Dendritic cell treated with granulocyte-macrophage colony-stimulating factor and Interleukin-4, amounts not matched to agents 40 ng/mL and 50 ng/mL, for 4 days (primary cell): ENCODE measurements around the gene PHC2.

Experiments
- H3K27ac Mint-ChIP-seq: one replicate; pipeline ENCODE4 v1.8.0; 2022; ENCODE audit warnings: mild to moderate bottlenecking, mixed read lengths
- H3K27me3 Mint-ChIP-seq: one replicate; pipeline ENCODE4 v1.8.0; 2022; ENCODE audit warnings: mild to moderate bottlenecking, mixed read lengths
- H3K36me3 Mint-ChIP-seq: one replicate; pipeline ENCODE4 v1.8.0; 2022; ENCODE audit warnings: low read depth, mixed read lengths
- H3K4me1 Mint-ChIP-seq: one replicate; pipeline ENCODE4 v1.8.0; 2022; ENCODE audit warnings: low read depth, mixed read lengths
- H3K4me3 Mint-ChIP-seq: one replicate; pipeline ENCODE4 v1.8.0; 2022; ENCODE audit warnings: mild to moderate bottlenecking, moderate library complexity, mixed read lengths
- H3K9me3 Mint-ChIP-seq: one replicate; pipeline ENCODE4 v1.8.0; 2022; ENCODE audit warnings: mixed read lengths
- intact Hi-C: fragments of 100-400 bp; cut with micrococcal nuclease; formaldehyde crosslinking; loops from one replicate; pipeline ENCODE4 v1.15.0; 2022

PHC2 gene

GRCh38 chr1:33424610-33425009 lies 6.3 kb downstream of the PHC2 start:
- Mint-ChIP-seq H3K4me1 (peaks cover 34% of the 10 kb centered on the region), H3K4me3 (no peak overlapping the region), H3K27me3 (no peaks in the 10 kb centered on the region), H3K9me3 (no peaks in the 10 kb centered on the region), H3K36me3 (peaks cover 6% of the 10 kb centered on the region), H3K27ac (no peak overlapping the region)
- intact Hi-C loops: no loop called here

GRCh38 chr1:33424205-33424604 lies 6.7 kb downstream of the PHC2 start:
- H3K27ac Mint-ChIP-seq: no peak overlapping the region
- H3K27me3 Mint-ChIP-seq: no peaks in the 10 kb centered on the region
- peaks cover 6% of the 10 kb centered on the region for H3K36me3 Mint-ChIP-seq
- H3K9me3 Mint-ChIP-seq: no peaks in the 10 kb centered on the region
- H3K4me3 Mint-ChIP-seq: no peak overlapping the region
- intact Hi-C loops: no loop called here
- H3K4me1 Mint-ChIP-seq: peaks cover 34% of the 10 kb centered on the region

DNA sequence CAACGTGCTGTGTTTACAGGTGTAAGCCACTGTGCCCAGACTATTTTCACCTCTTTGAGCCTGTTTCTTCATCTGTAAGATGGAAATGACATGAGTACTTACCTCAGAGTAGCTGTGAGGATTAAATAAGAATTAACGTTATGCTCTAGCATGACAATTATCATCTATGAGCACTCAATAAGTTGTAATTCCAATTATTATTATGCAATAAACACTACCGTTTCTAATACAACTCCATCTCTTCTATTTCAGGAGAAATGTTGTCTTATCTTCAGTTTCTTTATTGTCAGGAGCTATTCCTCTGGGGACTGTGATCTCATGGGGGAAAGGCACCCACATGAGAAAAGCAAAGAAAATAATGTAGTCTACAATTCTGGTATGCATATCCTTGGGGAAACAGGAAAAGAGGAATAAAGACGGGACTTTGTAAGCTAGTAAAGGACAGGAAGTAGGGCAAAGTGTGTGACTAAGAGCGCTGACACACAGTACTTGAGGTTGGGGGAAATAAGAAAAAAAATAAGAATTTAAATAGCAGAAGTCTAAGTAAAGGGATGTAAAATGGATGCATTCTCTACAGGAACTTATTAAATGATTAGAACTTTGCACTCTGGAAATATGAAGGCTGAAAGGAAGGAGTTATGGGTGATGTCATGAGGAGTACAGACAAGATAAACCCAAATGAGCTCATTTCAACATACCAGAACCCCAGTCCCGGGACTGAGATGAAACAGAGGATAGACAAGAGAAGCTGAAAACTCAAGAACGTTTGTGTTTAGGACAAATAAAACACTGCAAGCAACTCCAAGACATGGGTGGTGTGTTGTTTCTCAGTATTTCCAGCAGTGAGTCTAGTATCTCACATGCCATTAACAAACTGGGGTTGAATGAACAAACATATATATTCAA lies 9.8 kb downstream of the PHC2 start:
- H3K27ac Mint-ChIP-seq: peak overlapping the region; percentile 23
- peaks cover 33% of the 10 kb centered on the region for H3K4me1 Mint-ChIP-seq
- no peak overlapping the region for H3K4me3 Mint-ChIP-seq
- H3K36me3 Mint-ChIP-seq: peaks cover 14% of the 10 kb centered on the region
- intact Hi-C loops: no loop called here
- peaks cover 21% of the 10 kb centered on the region for H3K9me3 Mint-ChIP-seq
- H3K27me3 Mint-ChIP-seq: no peaks in the 10 kb centered on the region

GRCh38 chr1:33418811-33419210 lies 12.1 kb downstream of the PHC2 start:
- no peak overlapping the region for H3K4me3 Mint-ChIP-seq
- no peak overlapping the region for H3K27ac Mint-ChIP-seq
- no peaks in the 10 kb centered on the region for H3K27me3 Mint-ChIP-seq
- peaks cover 38% of the 10 kb centered on the region for H3K9me3 Mint-ChIP-seq
- peaks cover 27% of the 10 kb centered on the region for H3K4me1 Mint-ChIP-seq
- peaks cover 15% of the 10 kb centered on the region for H3K36me3 Mint-ChIP-seq
- intact Hi-C loops: no loop called here

GRCh38 chr1:33414879-33415278 lies 16.0 kb downstream of the PHC2 start:
- H3K9me3 Mint-ChIP-seq: peaks cover 38% of the 10 kb centered on the region
- intact Hi-C loops: no loop called here

GRCh38 chr1:33410091-33410701 lies 20.7 kb downstream of the PHC2 start:
- Mint-ChIP-seq H3K9me3 (peaks cover 16% of the 10 kb centered on the region), H3K27ac (no peak overlapping the region), H3K4me3 (no peak overlapping the region), H3K36me3 (no peaks in the 10 kb centered on the region), H3K4me1 (no peaks in the 10 kb centered on the region), H3K27me3 (no peaks in the 10 kb centered on the region)
- intact Hi-C loops: no loop called here

More at GRCh38 chr1:33414879-33415278, 16.0 kb downstream of the PHC2 start:
- Mint-ChIP-seq H3K27me3 (no peaks in the 10 kb centered on the region), H3K4me3 (no peak overlapping the region), H3K27ac (no peak overlapping the region), H3K4me1 (no peaks in the 10 kb centered on the region), H3K36me3 (peaks cover 15% of the 10 kb centered on the region)

DNA sequence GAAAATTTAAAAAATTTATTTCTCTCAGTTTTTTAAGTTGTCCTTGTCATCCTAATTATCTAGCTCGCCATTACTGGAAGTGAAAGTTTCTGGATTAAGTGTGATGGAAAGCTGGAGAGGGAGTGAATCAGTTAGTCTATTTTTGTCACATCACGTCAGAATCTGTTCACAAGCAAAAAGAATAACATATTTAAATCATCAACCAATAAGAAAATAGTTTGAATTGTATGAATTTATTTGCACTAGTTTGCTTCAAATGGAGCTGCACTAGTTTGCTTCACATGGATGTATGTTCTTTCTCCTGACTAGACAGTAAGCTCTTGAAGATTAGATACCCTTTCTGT lies 22.8 kb downstream of the PHC2 start:
- no peak overlapping the region for H3K4me3 Mint-ChIP-seq
- peaks cover 8% of the 10 kb centered on the region for H3K9me3 Mint-ChIP-seq
- no peaks in the 10 kb centered on the region for H3K27me3 Mint-ChIP-seq
- H3K36me3 Mint-ChIP-seq: no peaks in the 10 kb centered on the region
- no peaks in the 10 kb centered on the region for H3K4me1 Mint-ChIP-seq
- intact Hi-C loops: no loop called here
- H3K27ac Mint-ChIP-seq: no peak overlapping the region

GRCh38 chr1:33407352-33408092 lies 23.4 kb downstream of the PHC2 start:
- no peaks in the 10 kb centered on the region for H3K36me3 Mint-ChIP-seq
- no peaks in the 10 kb centered on the region for H3K27me3 Mint-ChIP-seq
- H3K4me3 Mint-ChIP-seq: no peak overlapping the region
- intact Hi-C loops: no loop called here
- H3K4me1 Mint-ChIP-seq: no peaks in the 10 kb centered on the region
- no peak overlapping the region for H3K27ac Mint-ChIP-seq
- peaks cover 8% of the 10 kb centered on the region for H3K9me3 Mint-ChIP-seq

DNA sequence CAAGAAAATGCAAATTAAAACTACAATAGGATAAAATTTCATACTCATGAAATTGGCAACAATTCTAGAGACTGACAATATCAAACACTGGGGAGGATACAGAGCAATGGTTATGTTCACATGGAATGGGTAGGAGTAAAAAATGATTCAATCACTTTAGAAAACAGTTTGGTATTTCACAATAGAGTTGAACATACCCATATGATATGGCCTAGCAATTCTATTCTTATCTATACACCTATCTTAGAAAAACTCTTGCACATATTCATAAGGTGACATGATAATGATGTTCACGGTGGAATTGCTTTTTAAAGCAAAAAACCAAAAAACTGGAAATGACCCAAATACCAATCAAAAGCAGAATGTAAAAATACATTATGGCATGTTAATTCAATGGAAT lies 28.7 kb downstream of the PHC2 start:
- H3K4me3 Mint-ChIP-seq: no peak overlapping the region
- peaks cover 8% of the 10 kb centered on the region for H3K9me3 Mint-ChIP-seq
- H3K36me3 Mint-ChIP-seq: no peaks in the 10 kb centered on the region
- no peaks in the 10 kb centered on the region for H3K4me1 Mint-ChIP-seq
- no peak overlapping the region for H3K27ac Mint-ChIP-seq
- H3K27me3 Mint-ChIP-seq: no peaks in the 10 kb centered on the region
- intact Hi-C loops: no loop called here

DNA sequence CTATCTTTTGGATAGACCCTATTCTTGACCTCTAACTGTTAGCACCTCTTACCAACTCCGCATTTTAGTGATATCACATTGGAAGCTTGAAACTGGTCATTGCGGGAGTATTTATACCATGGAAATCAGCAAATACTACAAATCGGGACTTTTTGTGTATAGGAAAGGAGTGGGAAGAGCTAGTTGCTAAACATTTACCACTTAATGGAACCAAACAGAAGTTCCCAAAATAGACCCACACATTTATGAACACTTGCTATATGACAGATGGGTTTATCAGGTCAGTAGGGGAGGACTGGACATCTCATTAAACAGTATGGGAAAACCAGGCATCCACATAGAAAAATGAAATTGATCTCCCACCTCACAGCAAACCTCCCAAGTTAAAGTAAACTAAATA lies 29.4 kb downstream of the PHC2 start:
- intact Hi-C loops: no loop called here
- Mint-ChIP-seq H3K27ac (no peak overlapping the region), H3K4me3 (no peak overlapping the region), H3K4me1 (peaks cover 4% of the 10 kb centered on the region), H3K9me3 (peaks cover 1% of the 10 kb centered on the region), H3K27me3 (no peaks in the 10 kb centered on the region), H3K36me3 (no peaks in the 10 kb centered on the region)

DNA sequence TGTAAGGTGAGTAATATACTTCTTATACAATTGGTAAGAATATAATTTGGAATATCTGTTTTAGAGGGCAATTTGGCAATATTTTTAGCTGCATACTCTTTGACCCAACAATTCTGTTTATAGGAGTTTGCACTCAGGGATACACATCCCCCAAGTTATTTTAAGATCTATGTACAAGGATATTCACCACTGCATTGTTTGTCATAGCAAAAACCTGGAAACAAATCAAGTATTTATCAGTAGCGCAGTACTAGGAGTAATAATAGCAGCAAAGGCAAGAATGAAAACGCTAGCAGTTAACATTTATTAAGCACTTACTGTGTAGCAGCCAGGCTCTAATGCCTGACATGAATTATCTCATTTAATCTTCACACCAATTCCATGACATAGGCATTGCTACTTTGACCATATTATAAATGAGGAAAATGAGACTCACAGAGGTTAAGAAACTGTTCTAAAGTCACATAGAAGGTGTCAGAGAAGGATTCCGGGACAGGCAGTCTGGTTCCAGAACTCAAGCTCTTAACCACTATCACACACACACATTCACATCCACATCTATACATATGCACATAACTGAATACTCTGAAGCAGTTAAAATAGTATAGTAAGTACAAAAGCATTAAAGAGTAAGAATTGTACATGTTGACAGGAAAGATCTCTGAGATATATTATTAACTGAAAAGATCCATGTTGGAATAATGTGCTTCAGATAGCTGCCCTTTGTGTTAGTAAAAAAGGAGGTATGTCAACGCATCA lies 30.6 kb downstream of the PHC2 start:
- Mint-ChIP-seq H3K9me3 (no peaks in the 10 kb centered on the region), H3K27ac (no peak overlapping the region), H3K27me3 (no peaks in the 10 kb centered on the region), H3K4me3 (no peak overlapping the region), H3K4me1 (peaks cover 6% of the 10 kb centered on the region), H3K36me3 (no peaks in the 10 kb centered on the region)
- intact Hi-C loops: no loop called here

DNA sequence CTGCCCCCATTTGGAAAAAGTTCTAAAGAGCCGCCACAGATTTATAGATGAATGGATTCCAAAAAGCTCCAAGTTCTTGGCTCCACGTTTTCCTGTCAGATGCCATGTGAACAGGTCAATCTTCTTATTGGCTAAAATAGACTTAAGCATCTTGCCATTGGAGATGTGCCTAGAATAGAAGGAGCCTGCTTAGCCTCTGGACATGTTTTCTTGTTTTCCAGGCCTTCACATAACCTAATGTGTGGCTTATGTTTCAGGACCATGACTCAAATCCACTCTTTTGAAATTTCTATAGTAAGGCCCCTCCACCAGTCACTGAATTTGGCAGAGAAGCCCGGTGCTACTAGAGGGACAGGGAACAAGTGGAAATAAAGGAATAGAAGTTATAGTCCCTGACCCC lies 31.5 kb downstream of the PHC2 start:
- no peaks in the 10 kb centered on the region for H3K9me3 Mint-ChIP-seq

DNA sequence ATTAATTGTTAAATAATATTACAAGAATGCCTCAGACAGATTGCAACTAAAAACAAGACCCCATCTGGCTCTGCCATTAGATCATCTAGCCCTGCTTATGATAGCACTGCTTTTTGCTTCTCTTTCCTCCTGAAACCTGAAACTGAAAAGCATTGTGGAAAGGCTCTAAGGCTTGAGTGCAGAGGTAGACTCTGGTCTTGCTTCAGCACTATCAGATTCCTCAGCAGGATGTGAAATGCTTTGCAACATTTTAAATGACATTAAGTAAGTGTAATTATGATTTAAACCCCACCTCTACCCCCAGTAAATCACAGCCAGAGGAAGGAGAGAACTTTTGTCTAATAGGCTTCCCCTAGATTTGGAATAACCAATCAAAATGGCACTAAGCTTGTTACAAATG lies 32.9 kb downstream of the PHC2 start:
- Mint-ChIP-seq H3K9me3 (no peaks in the 10 kb centered on the region), H3K36me3 (no peaks in the 10 kb centered on the region), H3K4me1 (peaks cover 6% of the 10 kb centered on the region), H3K4me3 (no peak overlapping the region), H3K27me3 (no peaks in the 10 kb centered on the region), H3K27ac (no peak overlapping the region)
- intact Hi-C loops: no loop called here

More for the DNA sequence above, 31.5 kb downstream of the PHC2 start:
- H3K4me1 Mint-ChIP-seq: peaks cover 6% of the 10 kb centered on the region
- intact Hi-C loops: no loop called here
- no peak overlapping the region for H3K4me3 Mint-ChIP-seq
- no peaks in the 10 kb centered on the region for H3K27me3 Mint-ChIP-seq
- no peaks in the 10 kb centered on the region for H3K36me3 Mint-ChIP-seq
- H3K27ac Mint-ChIP-seq: no peak overlapping the region

DNA sequence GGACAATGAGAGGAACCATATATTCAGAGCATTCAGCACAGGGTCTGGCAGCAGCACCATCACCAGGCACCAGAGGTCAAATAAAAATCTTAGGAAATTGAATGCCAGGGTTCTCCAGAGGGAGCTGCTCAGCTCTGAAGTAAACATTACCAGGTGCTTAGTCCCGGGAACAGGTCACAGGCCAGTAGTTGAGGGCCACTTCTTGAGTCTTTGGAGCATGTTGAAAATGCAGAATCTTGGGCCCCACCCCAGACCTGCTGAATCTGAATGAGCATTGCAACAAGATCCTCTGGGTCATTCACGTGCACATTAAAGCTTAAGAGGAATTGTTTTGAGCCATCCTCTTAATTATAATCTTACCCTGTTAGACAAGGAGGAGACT lies 33.8 kb downstream of the PHC2 start:
- Mint-ChIP-seq H3K4me3 (no peak overlapping the region), H3K27ac (no peak overlapping the region), H3K36me3 (no peaks in the 10 kb centered on the region), H3K9me3 (no peaks in the 10 kb centered on the region), H3K4me1 (peaks cover 6% of the 10 kb centered on the region), H3K27me3 (no peaks in the 10 kb centered on the region)
- intact Hi-C loops: no loop called here
